Measurements from ENCODE around the gene RETREG2. TPM values are rescaled to one million over a fixed set of nuclear protein-coding genes. Genes with fewer than 3 reads are reported as not detected.

Gene RETREG2
- total and polyA plus RNA-seq, 2 of the 8 experiments (the other 6 are each of a cell fraction or from before 2014, with no cell fraction given), result 51.3 to 67.4 TPM

DNA sequence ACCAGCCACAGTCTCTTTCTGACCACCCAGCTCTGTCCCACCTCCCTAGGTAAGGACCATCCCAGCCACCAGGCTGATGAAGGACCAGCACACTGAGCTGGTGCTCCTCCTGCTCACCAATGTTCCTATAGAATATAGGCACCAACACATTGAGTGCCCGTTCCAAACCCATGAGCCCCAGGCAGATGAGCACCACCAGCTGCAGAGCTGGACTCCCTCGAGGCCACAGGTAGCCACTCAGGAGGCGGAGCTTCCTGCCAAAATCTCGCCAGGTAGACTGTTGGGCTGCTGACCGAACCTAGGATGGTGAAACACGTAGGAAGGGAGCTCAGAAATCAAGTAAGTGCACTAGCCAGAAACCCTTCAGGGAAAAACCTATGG is 38.5 kb downstream of the RETREG2 start:
- no peak overlapping the region for H3K27ac ChIP-seq (ENCODE audit: low read depth, low read length)
- 92% methylated on average over 6 of the region's 6 CpGs; no CpG with 5 or more reads in 1 of the 2 experiments for WGBS, 2 experiments (ENCODE audit: extremely low coverage in 1 of 2, insufficient coverage in 1 of 2, insufficient read length in 1 of 2, insufficient replicate concordance in 2 of 2, low coverage in 1 of 2, low lambda C conversion rate in 2 of 2, missing lambda C conversion rate in 1 of 2)
- DNase-seq (ENCODE audit: low read depth in 1 of 2, low spot score in 2 of 2) (no peak), FAIRE-seq (no peak)
- H2BK15ac ChIP-seq (ENCODE audit: low read length), result no peak overlapping the region
- no peak overlapping the region; a peak in 1 of 8 replicates for H3K4me3 ChIP-seq (ENCODE audit: extremely low read depth in 1 of 4, insufficient read depth in 2 of 4, low read depth in 3 of 4, low read length in 4 of 4)
- H4K20me1 ChIP-seq (replicated peaks in 1 of 2; ENCODE audit: control insufficient read depth in 1 of 2, insufficient read depth in 2 of 2, low read length in 2 of 2), result peaks cover 0 to 2% of the 10 kb centered on the region in 2 experiments
- no peak overlapping the region for H3K4ac ChIP-seq (replicated peaks; ENCODE audit: insufficient read length, low read depth, low read length)
- H3K23ac ChIP-seq (ENCODE audit: insufficient read length), result no peak overlapping the region
- no peak overlapping the region for H3K9ac ChIP-seq (replicated peaks in 1 of 4; ENCODE audit: extremely low read depth in 1 of 4, low read depth in 3 of 4, low read length in 3 of 4)
- no peak overlapping the region for H4K5ac ChIP-seq (ENCODE audit: insufficient read length, low read depth, low read length)
- no peak overlapping the region for H3K18ac ChIP-seq (ENCODE audit: extremely low read depth, low read length)
- no peak overlapping the region for H3K56ac ChIP-seq (replicated peaks; ENCODE audit: insufficient read length, low read depth, low read length)
- H3K36me3 ChIP-seq (ENCODE audit: control insufficient read depth in 2 of 4, insufficient read depth in 4 of 4, low read length in 3 of 4), result peaks cover 16 to 46% (median 26%) of the 10 kb centered on the region in 4 experiments
- H2BK20ac ChIP-seq (ENCODE audit: low read length), result no peak overlapping the region
- no peaks in the 10 kb centered on the region for H3K79me2 ChIP-seq (ENCODE audit: control insufficient read depth in 1 of 2, insufficient read depth in 2 of 2, low read length in 2 of 2)
- H3K23me2 ChIP-seq (ENCODE audit: low read depth, low read length), result peaks cover 14% of the 10 kb centered on the region
- H4K8ac ChIP-seq (ENCODE audit: extremely low read depth, insufficient read depth, low read length), result no peak overlapping the region
- H2BK120ac ChIP-seq (replicated peaks; ENCODE audit: low read depth, low read length), result no peak overlapping the region
- H3K9me3 ChIP-seq (ENCODE audit: insufficient read depth in 2 of 2, low read depth in 1 of 2, low read length in 1 of 2), result no peaks in the 10 kb centered on the region
- peaks cover 0 to 12% (median 6%) of the 10 kb centered on the region in 4 experiments; a peak in 3 of 7 replicates for H3K4me1 ChIP-seq (replicated peaks in 1 of 4; ENCODE audit: control insufficient read depth in 3 of 4, insufficient read depth in 4 of 4, low read length in 3 of 4)
- no peak overlapping the region for H2BK5ac ChIP-seq (ENCODE audit: low read depth, low read length)
- no peak overlapping the region for H2AK5ac ChIP-seq (ENCODE audit: low read depth, low read length)
- no peak overlapping the region for H3K14ac ChIP-seq (ENCODE audit: insufficient read length)
- no peak overlapping the region for H2AFZ ChIP-seq (ENCODE audit: low read length)
- H3K79me1 ChIP-seq (ENCODE audit: low read depth, low read length), result no peaks in the 10 kb centered on the region
- ChIA-PET POLR2A (ENCODE audit: partially characterized antibody) (interaction anchor here (0.7 to 14.0 kb wide), 8 partner anchors 9 to 78 kb away, joined by 3 to 190 read pairs (median 18); partner anchors contain the start of genes ANKZF1, ATG9A, GLB1L and STK16), CTCF (ENCODE audit: partially characterized antibody) (interaction anchor here (0.6 to 1.7 kb wide), 8 partner anchors 9 to 173 kb away, joined by 3 to 6 read pairs (median 4); no protein-coding TSS in a partner anchor)
- no peak overlapping the region for H4K91ac ChIP-seq (replicated peaks; ENCODE audit: insufficient read length, low read length)
- no peak overlapping the region for H2BK12ac ChIP-seq (ENCODE audit: low read depth, low read length)
- no peak overlapping the region for H3K4me2 ChIP-seq (ENCODE audit: insufficient read depth in 1 of 2, low read depth in 2 of 2, low read length in 2 of 2)
- no peaks in the 10 kb centered on the region; a peak in 1 of 7 replicates for H3K27me3 ChIP-seq (replicated peaks in 1 of 4; ENCODE audit: control insufficient read depth in 3 of 4, extremely low read depth in 1 of 4, insufficient read depth in 3 of 4, low read length in 3 of 4)
- no peak for TF ChIP-seq EGR1 (IDR thresholded peaks at IDR 0.05; ENCODE audit: borderline replicate concordance, low read depth, low read length)
- TF ChIP-seq SIRT6 (IDR thresholded peaks at IDR 0.05; ENCODE audit: low read length), result no peak
- no peak for TF ChIP-seq CEBPB (IDR thresholded peaks at IDR 0.05; ENCODE audit: low read depth, low read length)

Data from H1 (cell line).